HTERT RPE-1 (cell line): ENCODE data around the gene SOX5.
"Not testable (repeated sequence)": the region's sequence is repeated elsewhere in the genome, so short reads cannot be mapped to it uniquely, and the experiment has no call there.

ENCODE experiments used
- in situ Hi-C: fragments of 300-500 bp; cut with MboI; formaldehyde crosslinking; loops from 4 replicates; pipeline ENCODE4 v1.14.3; 2020; ENCODE audit warnings: low sequenced_read_pairs

Gene SOX5

GRCh38 chr12:23763724-23764123, 185.7 kb downstream of the SOX5 start:
- in situ Hi-C loops = no loop called here

GRCh38 chr12:23760495-23760894, 189.0 kb downstream of the SOX5 start:
- in situ Hi-C loops = no loop called here

DNA sequence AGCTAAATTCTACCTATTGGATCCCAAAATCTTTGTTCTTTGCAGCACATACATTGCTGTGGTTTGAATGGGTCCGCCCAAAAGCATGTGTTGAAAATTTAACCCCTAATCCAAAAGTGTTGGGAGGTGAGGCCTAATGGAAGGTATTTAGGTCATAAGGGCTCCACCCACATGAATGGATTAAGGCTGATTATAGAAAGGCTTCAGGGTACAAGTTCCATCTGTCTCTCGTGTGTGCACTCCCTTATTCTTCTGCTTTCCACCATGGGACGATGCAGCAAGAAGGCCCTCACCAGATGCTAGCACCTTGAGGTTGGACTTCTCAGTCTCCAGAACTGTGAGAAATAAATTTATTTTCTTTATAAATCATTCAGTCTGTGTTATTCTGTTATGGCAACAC, 190.9 kb downstream of the SOX5 start:
- in situ Hi-C loops = no loop called here

DNA sequence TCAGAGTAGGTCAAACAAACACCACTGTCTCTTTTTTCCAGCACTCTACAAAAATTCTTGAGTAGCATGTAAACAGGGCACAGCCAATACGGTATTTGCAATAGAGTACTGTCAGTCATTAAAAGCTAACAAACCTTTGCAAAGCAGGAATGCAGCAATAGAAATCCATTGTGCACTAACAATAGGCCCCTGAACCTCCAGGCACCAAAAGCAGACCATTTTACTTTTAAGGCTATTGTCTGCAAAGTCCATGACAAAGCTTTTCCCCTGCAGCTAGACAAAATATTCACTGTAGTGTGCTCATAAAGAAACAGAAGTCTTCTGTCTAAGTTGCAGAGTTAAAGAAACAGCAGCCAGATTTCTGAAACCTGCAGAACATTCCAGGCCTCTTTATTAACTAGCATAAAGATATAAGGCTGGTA, 191.9 kb downstream of the SOX5 start:
- in situ Hi-C loops = no loop called here

GRCh38 chr12:23756416-23756815, 193.1 kb downstream of the SOX5 start:
- in situ Hi-C loops = no loop called here

- in situ Hi-C loops = no loop called here
Measured at GRCh38 chr12:23753628-23754365, 195.7 kb downstream of the SOX5 start.

DNA sequence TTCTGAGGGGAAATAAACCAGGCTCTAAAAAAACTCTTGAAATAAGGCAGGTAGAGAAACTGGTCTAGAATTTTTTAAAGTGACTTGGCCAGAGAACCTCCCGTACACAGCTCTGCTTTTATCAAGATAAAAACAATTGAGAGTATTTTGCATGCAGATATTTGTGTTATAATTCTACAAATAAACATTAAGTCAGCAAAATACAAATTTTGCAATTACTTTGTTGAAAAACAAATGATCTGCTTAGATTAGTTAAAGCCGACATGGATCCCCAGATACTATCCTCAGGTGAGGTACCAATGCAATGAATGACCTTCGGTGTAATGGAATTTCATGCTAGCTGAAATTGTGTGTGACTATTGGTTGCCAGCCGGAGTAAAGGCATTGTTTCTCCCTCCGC, 197.2 kb downstream of the SOX5 start:
- in situ Hi-C loops = no loop called here

DNA sequence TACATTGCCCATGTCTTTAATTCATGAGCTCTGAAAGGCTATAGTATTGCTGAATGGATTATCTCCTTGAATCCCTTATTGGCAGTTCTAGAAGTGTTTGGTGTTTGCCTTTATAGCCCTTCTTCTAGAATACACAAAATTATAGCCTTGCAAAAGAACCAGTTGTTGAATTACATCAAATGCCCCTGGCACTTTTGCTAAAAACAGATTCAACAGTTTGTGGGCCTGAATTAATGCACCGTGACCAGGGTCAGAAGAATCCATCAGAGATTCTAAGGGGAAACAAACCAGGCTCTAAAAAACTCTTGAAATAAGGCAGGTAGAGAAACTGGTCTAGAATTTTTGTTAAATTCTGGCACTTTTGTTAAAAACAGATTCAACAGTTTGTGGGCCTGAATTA, 197.8 kb downstream of the SOX5 start:
- in situ Hi-C loops = no loop called here

- in situ Hi-C loops = no loop called here
Measured at GRCh38 chr12:23750923-23751322, 198.5 kb downstream of the SOX5 start.

- in situ Hi-C loops = no loop called here
Measured at GRCh38 chr12:23744696-23745095, 204.8 kb downstream of the SOX5 start.

- in situ Hi-C loops = no loop called here
Measured at GRCh38 chr12:23742574-23742973, 206.9 kb downstream of the SOX5 start.

GRCh38 chr12:23731493-23731892, 218.0 kb downstream of the SOX5 start:
- in situ Hi-C loops = no loop called here

- in situ Hi-C loops = no loop called here
Measured at GRCh38 chr12:23731035-23731434, 218.4 kb downstream of the SOX5 start.

- in situ Hi-C loops = no loop called here
Measured at GRCh38 chr12:23729359-23729758, 220.1 kb downstream of the SOX5 start.

GRCh38 chr12:23726646-23727045, 222.8 kb downstream of the SOX5 start:
- in situ Hi-C loops = no loop called here

GRCh38 chr12:23722655-23723054, 226.8 kb downstream of the SOX5 start:
- in situ Hi-C loops = no loop called here

- in situ Hi-C loops = no loop called here
Measured at GRCh38 chr12:23721268-23721667, 228.2 kb downstream of the SOX5 start.

DNA sequence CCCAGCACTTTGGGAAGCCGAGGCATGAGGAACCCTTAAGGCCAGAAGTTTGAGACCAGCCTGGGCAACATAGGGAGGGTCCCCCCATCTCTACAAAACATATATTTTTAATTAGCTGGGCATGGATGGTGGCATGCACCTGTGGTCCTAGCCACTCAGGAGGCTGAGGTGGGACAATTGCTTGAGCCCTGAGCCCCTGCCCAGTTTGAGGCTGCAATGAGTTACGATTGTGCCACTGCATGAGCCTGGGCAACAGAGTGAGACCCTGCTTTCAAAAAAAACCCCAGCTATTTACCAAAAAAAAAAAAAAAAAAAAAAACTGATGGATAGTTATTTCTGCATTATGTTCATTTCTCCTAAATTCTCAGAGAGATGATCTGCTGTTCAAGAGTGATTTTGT, 230.0 kb downstream of the SOX5 start:
- in situ Hi-C loops = no loop called here

GRCh38 chr12:23710361-23710760, 239.1 kb downstream of the SOX5 start:
- in situ Hi-C loops = not testable (repeated sequence)

- in situ Hi-C loops = no loop called here
Measured at GRCh38 chr12:23708185-23708837, 241.2 kb downstream of the SOX5 start.

DNA sequence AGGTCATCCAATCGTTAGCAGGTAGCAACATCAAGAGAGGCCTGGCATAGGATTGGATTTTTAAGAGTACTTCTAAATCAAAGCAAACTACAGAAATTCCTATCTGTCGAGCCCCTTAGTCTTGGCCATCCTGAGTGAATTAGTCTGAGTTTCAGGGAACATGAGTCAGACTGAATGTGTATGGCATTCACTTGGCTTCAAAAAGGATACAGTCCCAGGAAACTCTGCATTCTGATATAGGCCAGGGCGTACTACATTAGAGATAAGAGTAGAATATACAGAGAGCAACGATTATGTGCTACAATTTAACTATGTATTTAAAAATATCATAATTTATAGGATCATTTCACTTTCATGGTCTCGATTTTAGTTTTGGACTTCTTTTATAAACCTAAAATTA, 242.2 kb downstream of the SOX5 start:
- in situ Hi-C loops = no loop called here
